Endometrial microvascular endothelial cells (primary cell): Measurements from ENCODE around the gene TRMT112. TPM values are rescaled to one million over a fixed set of nuclear protein-coding genes. Genes with fewer than 3 reads are reported as not detected.
"Not testable (repeated sequence)": the region's sequence is repeated elsewhere in the genome, so short reads cannot be mapped to it uniquely, and the experiment has no call there.

Experiments used
- in situ Hi-C: cut with HindIII; loops from 2 replicates; pipeline ENCODE4 v1.10.0; 2017; ENCODE audit warnings: low sequenced_read_pairs, low pct_unique_long_range_greater_than_20kb; ENCODE audit errors: inconsistent ontology term
- total RNA-seq: library from RNA; depleted of rRNA; stranded (reverse); fragments of >200 nt; gene quantifications from one replicate; pipeline ENCODE4 v1.2.3, GENCODE V29; 2015; ENCODE audit errors: inconsistent ontology term

Gene TRMT112
- total RNA-seq, 1 donor from 2014 or later: 256 TPM

- in situ Hi-C loops: no loop called here
These were observed 561 bp downstream of the TRMT112 start for GRCh38 chr11:64316672-64317324.

DNA sequence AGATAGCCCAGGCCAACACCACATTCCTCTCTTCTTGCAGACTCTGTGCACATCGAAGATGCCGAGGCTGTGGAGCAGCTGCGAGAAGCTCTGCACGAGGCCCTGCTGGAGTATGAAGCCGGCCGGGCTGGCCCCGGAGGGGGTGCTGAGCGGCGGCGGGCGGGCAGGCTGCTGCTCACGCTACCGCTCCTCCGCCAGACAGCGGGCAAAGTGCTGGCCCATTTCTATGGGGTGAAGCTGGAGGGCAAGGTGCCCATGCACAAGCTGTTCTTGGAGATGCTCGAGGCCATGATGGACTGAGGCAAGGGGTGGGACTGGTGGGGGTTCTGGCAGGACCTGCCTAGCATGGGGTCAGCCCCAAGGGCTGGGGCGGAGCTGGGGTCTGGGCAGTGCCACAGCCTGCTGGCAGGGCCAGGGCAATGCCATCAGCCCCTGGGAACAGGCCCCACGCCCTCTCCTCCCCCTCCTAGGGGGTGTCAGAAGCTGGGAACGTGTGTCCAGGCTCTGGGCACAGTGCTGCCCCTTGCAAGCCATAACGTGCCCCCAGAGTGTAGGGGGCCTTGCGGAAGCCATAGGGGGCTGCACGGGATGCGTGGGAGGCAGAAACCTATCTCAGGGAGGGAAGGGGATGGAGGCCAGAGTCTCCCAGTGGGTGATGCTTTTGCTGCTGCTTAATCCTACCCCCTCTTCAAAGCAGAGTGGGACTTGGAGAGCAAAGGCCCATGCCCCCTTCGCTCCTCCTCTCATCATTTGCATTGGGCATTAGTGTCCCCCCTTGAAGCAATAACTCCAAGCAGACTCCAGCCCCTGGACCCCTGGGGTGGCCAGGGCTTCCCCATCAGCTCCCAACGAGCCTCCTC, 1.5 kb downstream of the TRMT112 start:
- in situ Hi-C loops: not testable (repeated sequence)

- in situ Hi-C loops: no loop called here
These were observed 2.4 kb downstream of the TRMT112 start for GRCh38 chr11:64314805-64315561.

GRCh38 chr11:64314146-64314804, 3.1 kb downstream of the TRMT112 start:
- in situ Hi-C loops: no loop called here

GRCh38 chr11:64313491-64314145, 3.7 kb downstream of the TRMT112 start:
- in situ Hi-C loops: no loop called here

GRCh38 chr11:64312947-64313346, 4.4 kb downstream of the TRMT112 start:
- in situ Hi-C loops: no loop called here

DNA sequence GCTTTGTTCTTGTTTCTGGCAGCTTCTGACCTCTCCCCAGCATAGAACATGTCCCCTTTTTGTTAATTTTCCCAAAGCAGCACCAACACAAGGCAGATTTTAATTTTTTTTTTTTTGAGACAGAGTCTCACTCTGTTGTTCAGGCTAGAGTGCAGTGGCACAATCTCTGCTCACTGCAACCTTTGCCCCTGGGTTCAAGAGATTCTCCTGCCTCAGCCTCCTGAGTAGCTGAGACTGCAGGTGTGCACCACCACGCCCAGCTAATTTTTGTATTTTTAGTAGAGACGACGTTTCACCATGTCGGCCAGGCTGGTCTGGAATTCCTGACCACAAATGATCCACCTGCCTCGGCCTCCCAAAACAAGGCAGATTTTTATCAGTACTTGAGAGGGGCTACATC, 9.6 kb downstream of the TRMT112 start:
- in situ Hi-C loops: not testable (repeated sequence)

DNA sequence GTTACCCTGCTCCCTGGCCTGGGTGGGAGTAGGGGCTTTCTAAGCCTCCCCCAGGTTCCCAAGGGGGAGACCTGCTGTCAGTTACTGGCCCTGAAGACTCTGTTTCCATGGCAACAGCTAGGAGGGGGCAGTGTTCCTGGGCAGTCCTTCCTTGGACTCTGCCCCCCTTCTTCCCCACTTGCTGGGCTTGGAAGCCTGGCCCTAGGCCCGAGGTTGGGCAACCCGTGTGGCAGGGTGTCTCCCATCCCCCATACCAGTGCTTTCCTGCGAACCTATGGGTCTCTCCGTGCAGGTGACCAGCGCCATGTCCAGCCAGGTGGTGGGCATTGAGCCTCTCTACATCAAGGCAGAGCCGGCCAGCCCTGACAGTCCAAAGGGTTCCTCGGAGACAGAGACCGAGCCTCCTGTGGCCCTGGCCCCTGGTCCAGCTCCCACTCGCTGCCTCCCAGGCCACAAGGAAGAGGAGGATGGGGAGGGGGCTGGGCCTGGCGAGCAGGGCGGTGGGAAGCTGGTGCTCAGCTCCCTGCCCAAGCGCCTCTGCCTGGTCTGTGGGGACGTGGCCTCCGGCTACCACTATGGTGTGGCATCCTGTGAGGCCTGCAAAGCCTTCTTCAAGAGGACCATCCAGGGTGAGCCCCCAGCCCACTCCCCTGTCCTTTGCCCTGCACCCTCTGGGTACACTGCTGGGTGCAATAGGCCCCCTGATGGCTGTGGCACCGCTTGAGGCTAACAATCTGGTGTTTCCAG, 10.3 kb downstream of the TRMT112 start:
- in situ Hi-C loops: no loop called here

DNA sequence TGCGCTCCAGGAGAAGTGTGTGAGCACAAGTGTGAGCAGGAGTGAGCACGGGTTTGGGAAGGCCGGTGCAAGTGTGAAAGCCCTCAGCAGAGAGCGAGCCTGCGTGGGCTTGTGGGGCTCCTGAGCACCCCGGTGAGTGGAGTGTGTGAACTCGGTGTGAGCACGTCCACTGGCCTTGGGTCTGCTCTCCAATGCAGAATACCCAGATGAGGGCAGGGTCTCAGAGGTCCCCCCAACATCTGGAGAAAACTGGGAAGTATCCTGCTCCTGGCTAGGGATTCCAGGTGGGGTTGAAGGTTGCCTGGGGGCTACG, 10.8 kb downstream of the TRMT112 start:
- in situ Hi-C loops: no loop called here

- in situ Hi-C loops: no loop called here
These were observed 11.4 kb downstream of the TRMT112 start for GRCh38 chr11:64305691-64306562.

DNA sequence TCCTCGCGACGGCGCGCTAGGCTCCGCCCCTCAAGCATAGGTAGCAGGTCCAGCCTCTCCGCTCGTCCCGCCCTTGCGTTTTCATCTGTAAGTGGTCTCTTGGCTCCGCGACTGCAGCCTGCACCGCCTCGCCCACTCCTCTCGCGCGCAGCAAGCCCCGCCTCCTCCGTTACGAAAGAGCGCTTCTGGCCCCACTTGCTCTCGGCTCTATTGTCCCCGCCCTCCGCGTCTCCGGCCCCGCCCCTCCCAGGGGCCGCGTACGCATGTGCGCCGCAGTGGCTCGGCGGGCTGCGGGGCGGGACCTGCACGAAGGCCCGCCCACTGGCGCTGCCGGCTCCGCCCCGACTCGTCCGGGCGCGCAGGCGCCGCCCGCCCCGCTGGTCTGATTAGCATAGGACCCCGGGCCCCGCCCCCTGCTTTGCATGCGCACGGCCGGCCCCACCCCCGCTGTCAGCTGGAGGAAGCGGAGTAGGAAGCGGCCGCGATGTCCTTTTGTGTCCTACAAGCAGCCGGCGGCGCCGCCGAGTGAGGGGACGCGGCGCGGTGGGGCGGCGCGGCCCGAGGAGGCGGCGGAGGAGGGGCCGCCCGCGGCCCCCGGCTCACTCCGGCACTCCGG, 12.2 kb downstream of the TRMT112 start, which contains the start of gene ESRRA:
Gene ESRRA, plus strand, starts transcription at position 450 of the 616 bp plus-strand sequence. CDS start 1,656 bp downstream, outside the sequence.
- in situ Hi-C loops: no loop called here

GRCh38 chr11:64304316-64305072, 12.9 kb downstream of the TRMT112 start:
- in situ Hi-C loops: no loop called here

GRCh38 chr11:64304032-64304315, 13.4 kb downstream of the TRMT112 start:
- in situ Hi-C loops: no loop called here

DNA sequence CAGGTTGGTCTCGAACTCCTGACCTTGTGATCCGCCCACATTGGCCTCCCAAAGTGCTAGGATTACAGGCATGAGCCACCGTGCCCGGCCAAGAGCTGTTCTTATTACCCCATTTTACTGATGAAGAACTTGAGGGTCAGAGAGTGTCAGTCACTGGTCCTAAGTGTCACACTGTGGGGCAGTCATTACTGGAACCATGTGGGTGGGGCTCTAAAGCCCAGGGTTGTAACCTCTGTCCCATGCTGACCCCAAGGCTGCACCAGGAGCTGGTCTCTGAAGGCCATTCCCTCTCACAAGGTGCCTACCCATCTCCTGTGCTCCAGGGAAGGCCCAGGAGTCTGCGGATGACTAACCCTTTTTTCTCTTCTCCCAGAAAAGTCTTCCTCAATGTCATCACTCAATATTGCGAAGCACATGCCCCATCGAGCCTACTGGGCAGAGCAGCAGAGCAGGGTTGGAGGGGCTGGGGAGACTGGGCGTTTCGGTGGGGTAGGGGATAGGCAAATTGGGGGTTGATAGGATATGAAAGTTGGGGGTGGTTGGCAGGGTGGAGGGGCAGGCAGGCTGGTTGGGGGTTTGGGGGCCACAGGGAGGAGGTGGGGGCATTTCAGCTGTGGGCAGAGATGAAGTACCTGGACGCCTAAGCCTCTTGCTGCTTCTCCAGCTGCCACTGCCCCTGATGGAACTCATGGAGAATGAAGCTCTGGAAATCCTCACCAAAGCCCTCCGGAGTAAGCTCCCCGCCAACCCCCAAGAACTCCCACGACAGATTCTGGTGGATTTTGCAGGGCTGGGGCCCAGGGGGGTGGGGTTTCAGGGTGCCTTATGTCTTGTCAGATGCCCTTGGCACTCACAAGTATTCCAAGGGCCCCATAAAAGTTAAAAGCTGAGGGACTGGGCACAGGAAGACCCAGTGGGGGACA, 14.0 kb downstream of the TRMT112 start:
- in situ Hi-C loops: no loop called here
